KBM-7 (cell line): ENCODE results near the gene BTNL3.
"Not testable (repeated sequence)": the region's sequence is repeated elsewhere in the genome, so short reads cannot be mapped to it uniquely, and the experiment has no call there.

Source experiments
- DNase-seq: peaks from one replicate; pipeline ENCODE4 v3.0.0-alpha.2; 2015
- in situ Hi-C: fragments of 300-500 bp; cut with MboI; formaldehyde crosslinking; loops from 2 replicates; pipeline ENCODE4 v1.14.3; 2020; ENCODE audit warnings: low sequenced_read_pairs, low pct_unique_long_range_greater_than_20kb, mixed read lengths

Gene BTNL3, protein sequence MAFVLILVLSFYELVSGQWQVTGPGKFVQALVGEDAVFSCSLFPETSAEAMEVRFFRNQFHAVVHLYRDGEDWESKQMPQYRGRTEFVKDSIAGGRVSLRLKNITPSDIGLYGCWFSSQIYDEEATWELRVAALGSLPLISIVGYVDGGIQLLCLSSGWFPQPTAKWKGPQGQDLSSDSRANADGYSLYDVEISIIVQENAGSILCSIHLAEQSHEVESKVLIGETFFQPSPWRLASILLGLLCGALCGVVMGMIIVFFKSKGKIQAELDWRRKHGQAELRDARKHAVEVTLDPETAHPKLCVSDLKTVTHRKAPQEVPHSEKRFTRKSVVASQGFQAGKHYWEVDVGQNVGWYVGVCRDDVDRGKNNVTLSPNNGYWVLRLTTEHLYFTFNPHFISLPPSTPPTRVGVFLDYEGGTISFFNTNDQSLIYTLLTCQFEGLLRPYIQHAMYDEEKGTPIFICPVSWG

DNA sequence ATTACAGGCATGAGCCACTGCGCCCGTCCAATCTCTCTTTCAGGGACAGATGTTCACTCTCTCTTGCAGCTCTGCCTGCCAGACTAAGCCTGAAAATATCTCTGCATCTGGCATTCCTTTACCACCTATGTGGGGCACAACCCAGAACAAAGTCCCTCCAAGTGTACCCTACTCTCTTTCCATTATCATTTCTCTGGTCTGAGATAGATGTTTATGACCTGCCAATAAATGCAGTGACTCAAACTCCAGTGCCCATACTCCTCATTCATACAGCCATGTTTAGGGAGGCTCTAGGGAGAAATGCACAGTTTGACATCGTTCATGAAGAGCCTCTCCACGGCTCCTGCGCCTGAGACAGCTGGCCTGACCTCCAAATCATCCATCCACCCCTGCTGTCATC is at the start of gene BTNL3:
BTNL3 (plus strand) TSS at position 255 of the 400 bp plus-strand sequence. CDS start 183 bp downstream, outside the sequence.
- no peak for DNase-seq
- in situ Hi-C loops = no loop called here

DNA sequence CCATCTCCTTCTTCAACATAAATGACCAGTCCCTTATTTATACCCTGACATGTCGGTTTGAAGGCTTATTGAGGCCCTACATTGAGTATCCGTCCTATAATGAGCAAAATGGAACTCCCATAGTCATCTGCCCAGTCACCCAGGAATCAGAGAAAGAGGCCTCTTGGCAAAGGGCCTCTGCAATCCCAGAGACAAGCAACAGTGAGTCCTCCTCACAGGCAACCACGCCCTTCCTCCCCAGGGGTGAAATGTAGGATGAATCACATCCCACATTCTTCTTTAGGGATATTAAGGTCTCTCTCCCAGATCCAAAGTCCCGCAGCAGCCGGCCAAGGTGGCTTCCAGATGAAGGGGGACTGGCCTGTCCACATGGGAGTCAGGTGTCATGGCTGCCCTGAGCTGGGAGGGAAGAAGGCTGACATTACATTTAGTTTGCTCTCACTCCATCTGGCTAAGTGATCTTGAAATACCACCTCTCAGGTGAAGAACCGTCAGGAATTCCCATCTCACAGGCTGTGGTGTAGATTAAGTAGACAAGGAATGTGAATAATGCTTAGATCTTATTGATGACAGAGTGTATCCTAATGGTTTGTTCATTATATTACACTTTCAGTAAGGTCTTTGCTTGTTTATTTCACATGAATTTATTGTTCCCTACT is 38.2 kb upstream of the BTNL3 start:
- in situ Hi-C loops = no loop called here
- no peak for DNase-seq

DNA sequence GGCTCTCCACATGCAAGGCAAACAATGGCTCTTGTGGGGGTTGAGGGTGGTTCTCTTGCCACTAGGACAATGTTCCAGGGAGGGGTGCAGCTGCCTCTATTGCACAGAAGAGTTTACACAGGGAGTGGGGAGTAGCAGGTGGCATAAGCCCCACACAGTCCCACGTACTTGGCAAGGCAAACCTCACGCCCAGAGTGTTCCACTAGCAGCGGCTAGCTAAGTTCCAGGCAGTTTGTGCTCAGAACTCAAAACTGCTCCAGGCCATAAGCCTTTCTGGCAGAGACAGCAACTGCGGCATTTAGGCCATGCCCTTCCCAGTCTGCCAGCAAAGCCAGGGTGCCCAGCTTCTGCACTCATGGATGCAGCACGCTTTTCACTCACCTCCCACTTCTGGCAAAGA is 29.0 kb upstream of the BTNL3 start:
- in situ Hi-C loops = no loop called here
- no peak for DNase-seq

DNA sequence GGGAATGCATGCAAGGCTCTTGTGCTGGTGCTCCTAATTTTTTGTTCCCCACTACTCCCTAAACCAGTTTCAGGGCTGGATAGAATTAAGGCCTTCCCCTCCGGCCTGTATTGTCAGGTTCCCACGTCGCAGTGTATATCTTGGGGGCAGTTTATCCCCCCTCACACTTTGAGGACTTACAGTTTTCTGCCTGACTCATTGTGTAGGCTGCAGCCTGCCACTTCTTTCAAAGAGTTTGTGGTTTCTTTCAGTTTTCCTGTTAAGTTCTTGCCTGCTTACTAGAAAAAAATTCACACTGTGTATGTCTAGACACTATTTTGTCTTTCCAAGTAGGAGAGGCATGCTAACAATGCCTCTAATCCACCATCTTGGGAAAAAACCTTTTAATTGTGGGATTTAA is 28.4 kb upstream of the BTNL3 start:
- in situ Hi-C loops = no loop called here
- DNase-seq = no peak

DNA sequence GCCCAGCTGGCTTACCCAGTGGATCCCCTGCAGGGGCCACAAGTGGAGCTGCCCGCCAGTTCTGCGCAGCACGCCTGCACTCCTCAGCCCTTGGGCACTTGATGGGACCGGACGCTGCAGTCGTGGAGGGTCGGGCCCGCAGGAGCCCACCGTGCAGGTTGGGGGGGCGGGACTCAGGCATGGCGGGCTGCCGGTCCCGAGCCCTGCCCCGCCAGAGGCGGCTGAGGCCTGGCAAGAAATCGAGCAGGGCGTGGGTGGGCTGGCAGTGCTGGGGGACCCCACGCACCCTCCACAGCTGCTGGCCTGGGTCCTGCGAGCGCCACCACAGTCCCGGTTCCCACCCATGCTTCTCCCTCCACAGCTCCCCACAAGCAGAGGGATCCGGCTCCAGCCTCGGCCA is 19.2 kb upstream of the BTNL3 start:
- no peak for DNase-seq
- in situ Hi-C loops = no loop called here

DNA sequence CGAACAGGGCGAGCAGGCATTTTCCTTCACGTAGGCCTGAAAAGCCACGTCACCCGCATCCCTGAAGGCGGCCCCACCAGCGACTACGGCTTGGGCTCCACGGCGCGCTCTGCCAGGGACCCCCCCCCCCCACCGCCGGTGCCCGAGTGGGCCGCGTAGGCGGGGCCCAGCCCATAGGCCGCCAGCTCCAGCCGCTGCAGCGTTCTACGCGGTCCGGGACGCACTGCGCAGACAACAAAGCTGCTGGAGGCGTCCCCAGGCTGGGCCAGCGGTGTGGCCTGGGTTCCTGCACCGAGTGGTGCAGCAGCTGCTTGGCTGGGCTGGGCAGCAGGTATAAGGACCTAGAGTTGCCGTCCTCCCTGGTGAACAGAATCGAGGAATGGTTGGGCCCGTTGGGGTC is 18.3 kb upstream of the BTNL3 start:
- no peak for DNase-seq
- in situ Hi-C loops = no loop called here

DNA sequence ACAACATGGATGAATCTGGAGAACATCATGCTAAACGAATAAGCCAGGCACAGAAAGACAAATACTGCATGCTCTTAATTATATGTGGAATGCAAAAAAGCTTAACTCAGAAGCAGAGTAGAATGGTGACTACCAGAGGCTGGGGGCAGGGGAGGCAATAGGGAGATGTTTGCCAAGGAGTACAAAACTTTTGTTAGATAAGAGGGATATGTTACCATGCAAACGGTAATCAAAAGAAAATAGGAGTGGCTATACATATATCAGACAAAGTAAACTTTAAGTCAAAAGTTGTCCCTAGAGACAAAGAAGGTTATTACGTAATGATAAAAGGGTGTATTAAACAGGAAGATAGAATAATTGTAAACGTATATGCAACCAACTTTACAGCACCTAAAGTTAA is 17.8 kb upstream of the BTNL3 start:
- in situ Hi-C loops = no loop called here

DNA sequence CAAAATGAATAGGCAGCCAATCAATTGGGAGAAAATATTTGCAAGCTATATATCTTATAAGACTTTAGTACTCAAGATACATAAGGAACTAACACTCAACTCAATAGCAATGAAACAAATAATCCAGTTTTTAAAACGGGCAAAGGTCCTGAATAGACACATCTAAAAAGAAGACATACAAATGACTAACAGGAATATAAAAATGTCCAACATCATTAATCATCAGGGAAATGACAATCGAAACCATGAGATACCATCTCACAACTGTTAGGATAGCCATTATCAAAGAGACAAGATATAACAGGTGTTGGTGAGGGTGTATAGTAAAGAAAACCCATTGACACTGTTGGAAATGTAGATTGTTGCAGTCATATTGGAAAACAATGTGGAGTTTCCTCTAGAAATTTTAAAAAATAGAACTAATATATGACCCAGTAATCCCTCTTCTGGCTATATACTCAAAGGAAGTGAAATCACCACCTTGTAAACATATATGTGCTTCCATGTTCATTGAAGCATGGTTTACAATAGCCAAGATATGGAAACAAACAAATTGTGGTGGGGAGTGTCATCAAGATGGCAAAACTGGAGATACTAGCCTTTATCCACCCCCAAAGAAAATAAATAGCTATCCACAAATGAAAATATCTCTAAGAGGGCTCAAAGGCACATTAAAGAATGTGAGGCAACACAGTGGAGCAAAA is 13.9 kb upstream of the BTNL3 start:
- in situ Hi-C loops = no loop called here
- no peak for DNase-seq

More for the DNA sequence above, 17.8 kb upstream of the BTNL3 start:
- DNase-seq = no peak

DNA sequence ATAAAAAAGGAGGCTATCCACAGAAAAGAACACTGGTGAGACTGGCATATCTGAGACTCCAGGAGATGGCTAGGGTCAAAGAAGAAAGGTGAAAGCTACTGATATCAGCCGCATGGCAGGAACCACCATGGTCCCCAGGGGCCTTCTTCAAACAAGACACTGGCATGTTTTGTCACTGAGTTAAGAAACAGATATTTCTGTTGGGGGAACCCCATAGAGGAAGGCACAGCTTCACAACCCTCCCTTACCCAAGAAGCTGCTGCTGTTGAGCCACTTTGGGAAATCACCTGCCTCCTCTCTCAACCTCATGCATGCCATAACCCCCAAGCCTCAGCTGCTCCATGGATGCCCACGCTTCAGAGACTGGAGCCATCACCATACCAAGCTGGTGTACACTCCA is 13.3 kb upstream of the BTNL3 start:
- DNase-seq = no peak
- in situ Hi-C loops = no loop called here

DNA sequence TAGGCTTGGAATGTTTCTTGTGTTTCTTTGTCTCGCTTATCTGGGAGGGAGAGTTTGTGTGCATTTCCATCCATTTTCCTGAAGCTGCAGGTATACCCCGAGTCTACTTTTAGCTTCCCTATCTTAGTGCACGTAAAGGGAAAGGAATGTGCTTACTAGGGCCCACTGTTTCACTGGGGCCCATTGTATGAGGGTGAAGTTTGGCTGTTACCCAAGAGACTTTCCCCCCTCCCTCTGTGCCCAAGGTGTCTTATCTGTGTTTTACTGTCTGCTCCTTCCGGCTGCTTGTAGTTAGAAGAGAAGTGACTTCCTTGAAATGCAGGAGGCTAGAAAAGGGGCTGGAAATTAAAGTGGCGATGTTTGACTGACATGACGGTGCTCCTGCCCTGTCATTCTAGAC is 12.1 kb upstream of the BTNL3 start:
- in situ Hi-C loops = no loop called here
- peak; percentile 26 for DNase-seq

DNA sequence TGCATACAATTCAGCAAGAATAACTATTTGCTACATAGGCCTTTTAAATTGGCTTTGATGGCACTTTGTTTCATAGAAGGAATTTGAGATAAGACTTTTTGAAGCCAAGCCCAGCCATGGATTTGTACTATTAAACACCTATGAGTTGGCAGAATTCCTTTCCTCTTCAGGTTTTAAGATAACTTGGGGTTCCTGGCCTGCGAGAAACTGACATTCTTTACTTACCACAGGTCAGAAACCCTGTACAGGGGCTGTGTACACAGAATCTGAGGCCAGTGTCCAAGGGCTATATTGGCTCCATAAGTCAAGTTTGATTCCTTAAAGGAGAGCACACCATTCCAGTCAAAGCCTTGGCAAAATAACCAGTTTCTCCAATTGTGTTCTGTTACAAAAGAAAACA is 10.8 kb upstream of the BTNL3 start:
- in situ Hi-C loops = no loop called here
- no peak for DNase-seq

DNA sequence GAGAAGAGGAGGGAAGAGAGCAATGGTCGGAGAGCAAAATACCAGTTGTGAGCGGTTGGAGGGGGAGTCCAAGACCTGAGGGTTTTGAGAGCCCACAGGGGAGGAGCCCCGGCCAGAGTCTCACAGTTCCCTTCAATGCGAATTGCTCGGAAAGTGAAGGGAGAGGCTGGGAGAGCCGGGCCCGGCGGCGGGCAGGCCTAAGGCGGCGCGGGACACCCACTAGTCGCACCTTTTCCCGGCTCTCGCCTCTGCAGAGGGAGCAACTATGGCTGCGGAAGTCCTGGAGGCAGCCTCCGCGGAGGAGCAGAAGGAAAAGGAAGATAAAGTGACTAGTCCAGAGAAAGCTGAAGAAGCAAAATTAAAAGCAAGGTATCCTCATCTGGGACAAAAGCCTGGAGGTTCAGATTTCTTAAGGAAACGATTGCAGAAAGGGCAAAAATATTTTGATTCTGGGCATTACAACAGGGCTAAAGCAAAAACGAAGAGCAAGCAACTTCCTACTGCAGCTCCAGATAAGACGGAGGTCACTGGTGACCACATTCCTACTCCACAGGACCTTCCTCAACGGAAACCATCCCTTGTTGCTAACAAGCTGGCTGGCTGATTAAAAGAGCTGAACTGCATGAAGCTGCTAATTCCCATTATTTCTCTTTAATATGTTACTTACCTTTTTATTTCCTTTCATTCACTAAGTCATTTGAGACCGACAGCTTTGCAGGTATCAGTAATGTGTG is 6.5 kb upstream of the BTNL3 start:
- no peak for DNase-seq
- in situ Hi-C loops = no loop called here

DNA sequence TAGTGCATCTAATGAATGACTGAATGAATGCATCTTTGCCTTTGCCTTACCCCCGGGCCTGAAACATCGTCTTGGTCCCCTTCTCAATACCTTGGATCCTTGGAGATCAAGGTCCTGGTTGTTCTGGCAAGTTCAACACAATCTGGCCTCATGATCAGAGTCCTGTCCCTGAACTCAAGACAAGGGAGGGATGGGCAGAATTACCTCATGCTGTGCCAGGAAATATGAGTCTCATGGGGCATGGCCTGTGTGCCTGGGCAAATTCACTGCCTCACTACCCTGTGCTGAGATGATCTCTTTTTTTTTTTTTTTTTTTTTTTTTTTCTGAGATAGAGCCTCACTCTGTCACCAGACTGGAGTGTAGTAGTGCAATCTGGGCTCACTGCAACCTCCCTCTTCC is 630 bp upstream of the BTNL3 start:
- DNase-seq = no peak
- in situ Hi-C loops = no loop called here

DNA sequence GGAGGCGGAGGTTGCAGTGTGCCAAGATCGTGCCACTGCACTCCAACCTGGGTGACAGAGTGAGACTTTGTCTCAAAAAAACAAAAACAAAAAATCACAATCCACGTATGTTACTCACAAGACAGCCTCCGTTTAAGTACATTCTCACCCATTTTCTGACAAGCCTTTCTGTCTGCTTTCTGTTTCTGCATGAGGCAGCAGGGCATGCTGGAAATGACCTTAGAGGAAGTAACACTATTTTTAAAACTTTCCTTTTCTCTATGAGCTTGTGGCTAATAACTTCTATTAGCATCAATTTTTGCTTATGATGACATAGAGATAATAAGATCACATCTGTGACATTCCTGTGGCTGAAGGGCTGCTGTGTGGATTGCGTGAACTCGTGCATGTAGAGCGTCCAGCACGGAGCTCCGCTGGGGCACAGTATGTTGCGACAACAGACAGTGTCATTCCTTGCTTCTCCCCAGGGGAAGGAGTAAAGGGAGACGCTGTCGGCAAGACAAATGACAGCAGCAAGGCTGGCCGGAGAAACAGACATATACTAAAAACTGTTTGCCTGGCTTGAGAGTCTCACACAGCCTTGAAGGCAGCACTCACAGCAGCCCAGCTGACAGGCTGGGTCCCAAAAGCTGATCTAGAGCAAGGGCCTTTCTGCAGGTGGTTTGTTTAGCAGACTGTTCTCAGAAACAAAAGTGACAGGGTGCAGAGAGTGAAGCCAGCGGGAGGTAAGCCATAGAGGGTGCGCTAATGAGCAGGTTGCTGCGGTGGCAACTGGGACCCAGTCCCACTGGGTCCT is 1.6 kb downstream of the BTNL3 start:
- DNase-seq = no peak
- in situ Hi-C loops = no loop called here

DNA sequence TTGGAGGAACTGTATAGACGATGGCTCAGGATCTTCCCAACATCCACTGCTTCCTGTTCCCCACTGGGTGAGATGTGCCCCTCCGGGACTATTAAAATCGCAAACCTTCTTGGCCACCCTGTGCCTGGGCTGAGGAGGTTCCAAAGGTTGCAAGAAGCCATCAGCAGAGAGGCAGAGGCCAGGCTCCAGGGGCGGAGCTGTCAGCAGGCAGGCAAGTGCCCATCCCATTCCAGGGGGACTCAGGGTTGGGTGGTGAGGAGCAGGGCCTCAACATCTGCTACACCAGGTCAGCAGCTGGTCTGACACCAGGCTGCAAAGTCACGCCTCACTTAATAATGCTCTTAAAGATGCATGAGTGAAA is 2.2 kb downstream of the BTNL3 start:
- no peak for DNase-seq
- in situ Hi-C loops = no loop called here

DNA sequence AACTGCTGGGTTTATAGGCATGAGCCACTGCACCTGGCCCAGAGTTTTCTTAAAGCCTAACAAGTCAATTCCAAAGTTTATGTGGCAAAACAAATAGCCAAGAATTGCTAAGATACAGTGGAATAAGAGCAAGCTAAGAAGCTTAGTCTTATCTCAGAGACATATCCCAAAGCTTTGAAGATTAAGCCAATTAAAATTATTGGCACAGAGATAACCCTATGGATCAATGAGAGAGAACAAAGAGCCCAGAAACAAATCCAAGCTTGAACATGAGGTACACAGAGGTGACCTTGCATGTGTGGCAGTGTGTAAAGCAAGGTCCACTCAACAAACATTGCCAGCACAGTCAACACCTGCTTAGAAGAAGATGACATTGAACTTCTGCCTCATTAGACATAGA is 13.3 kb downstream of the BTNL3 start:
- no peak for DNase-seq
- in situ Hi-C loops = no loop called here

DNA sequence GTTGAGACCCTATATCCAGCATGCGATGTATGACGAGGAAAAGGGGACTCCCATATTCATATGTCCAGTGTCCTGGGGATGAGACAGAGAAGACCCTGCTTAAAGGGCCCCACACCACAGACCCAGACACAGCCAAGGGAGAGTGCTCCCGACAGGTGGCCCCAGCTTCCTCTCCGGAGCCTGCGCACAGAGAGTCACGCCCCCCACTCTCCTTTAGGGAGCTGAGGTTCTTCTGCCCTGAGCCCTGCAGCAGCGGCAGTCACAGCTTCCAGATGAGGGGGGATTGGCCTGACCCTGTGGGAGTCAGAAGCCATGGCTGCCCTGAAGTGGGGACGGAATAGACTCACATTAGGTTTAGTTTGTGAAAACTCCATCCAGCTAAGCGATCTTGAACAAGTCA is 17.1 kb downstream of the BTNL3 start:
- no peak for DNase-seq
- in situ Hi-C loops = no loop called here

DNA sequence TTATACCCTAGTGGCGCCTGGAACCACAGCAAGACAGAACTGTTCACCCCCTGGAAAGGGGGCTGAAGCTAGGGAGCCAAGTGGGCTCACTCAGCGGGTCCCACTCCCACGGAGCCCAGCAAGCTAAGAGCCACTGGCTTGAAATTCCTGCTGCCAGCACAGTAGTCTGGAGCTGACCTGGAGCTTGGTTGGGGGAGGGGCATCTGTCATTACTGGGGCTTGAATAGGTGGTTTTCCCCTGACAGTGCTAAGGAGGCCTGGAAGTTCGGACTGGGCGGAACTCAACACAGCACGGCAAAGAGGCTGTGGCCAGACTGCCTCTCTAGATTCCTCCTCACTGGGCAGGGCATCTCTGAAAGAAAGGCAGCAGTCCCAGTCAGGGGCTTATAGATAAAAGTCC is 19.5 kb downstream of the BTNL3 start:
- DNase-seq = no peak
- in situ Hi-C loops = no loop called here

DNA sequence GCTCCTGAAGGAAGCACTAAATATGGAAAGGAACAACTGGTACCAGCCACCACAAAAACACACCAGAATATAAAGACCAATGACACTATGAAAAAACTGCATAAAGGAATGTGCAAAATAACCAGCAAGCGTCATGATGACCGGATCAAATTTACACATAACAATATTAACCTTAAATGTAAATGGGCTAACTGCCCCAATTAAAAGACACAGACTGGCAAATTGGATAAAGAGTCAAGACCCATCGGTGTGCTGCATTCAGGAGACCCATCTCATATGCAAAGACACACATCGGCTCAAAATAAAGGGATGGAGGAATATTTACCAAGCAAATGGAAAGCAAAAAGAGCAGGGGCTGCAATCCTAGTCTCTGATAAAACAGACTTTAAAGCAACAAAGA is 21.4 kb downstream of the BTNL3 start:
- in situ Hi-C loops, DNase-seq: not testable (repeated sequence)
